WTC11 (cell line): ENCODE results near the gene HTR4.

Experiments
- ETV6 ChIP-seq: sonication (generic); formaldehyde crosslinking; IDR thresholded peaks from 2 replicates; pipeline ENCODE4 v1.8.1; 2022; ENCODE audit warnings: mild to moderate bottlenecking, missing genetic modification reagents
- FOXK1 ChIP-seq: sonication (generic); formaldehyde crosslinking; IDR thresholded peaks from 2 replicates; pipeline ENCODE4 v1.8.0; 2022; ENCODE audit warnings: mild to moderate bottlenecking, moderate library complexity, missing genetic modification reagents
- MXD4 ChIP-seq: fragments of 250-450 bp; sonication (Bioruptor Pico); IDR thresholded peaks from 2 replicates; pipeline ENCODE4 v1.8.0; 2021; ENCODE audit warnings: mild to moderate bottlenecking, moderate library complexity, borderline replicate concordance
- NFE2L1 ChIP-seq: sonication (generic); formaldehyde crosslinking; IDR thresholded peaks from 2 replicates; pipeline ENCODE4 v1.8.1; 2023; ENCODE audit warnings: missing genetic modification reagents
- NR3C1 ChIP-seq: sonication (generic); formaldehyde crosslinking; conservative IDR thresholded peaks from 2 replicates; pipeline ENCODE4 v1.8.1; 2023; ENCODE audit warnings: low read depth, mild to moderate bottlenecking, missing genetic modification reagents
- TEAD4 ChIP-seq: sonication (generic); formaldehyde crosslinking; IDR thresholded peaks from 2 replicates; pipeline ENCODE4 v1.8.0; 2022; ENCODE audit warnings: mild to moderate bottlenecking, missing genetic modification reagents
- TF ChIP-seq, protein P1 (sequence below): fragments of 200-600 bp; IDR thresholded peaks from 2 replicates; pipeline ENCODE4 v1.8.0; 2022; ENCODE audit warnings: antibody characterized with exemption
- TF ChIP-seq, protein P2 (sequence below): sonication (generic); formaldehyde crosslinking; IDR thresholded peaks from 2 replicates; pipeline ENCODE4 v1.8.0; 2022; ENCODE audit warnings: mild to moderate bottlenecking, missing genetic modification reagents
- TF ChIP-seq, protein P3 (sequence below): sonication (generic); formaldehyde crosslinking; IDR thresholded peaks from 2 replicates; pipeline ENCODE4 v1.8.0; 2022; ENCODE audit warnings: mild to moderate bottlenecking, missing genetic modification reagents
- TF ChIP-seq, protein P4 (sequence below): sonication (generic); formaldehyde crosslinking; IDR thresholded peaks from 2 replicates; pipeline ENCODE4 v1.8.1; 2022; ENCODE audit warnings: mild to moderate bottlenecking, moderate library complexity, missing genetic modification reagents
- TF ChIP-seq, protein P5 (sequence below): sonication (generic); formaldehyde crosslinking; IDR thresholded peaks from 2 replicates; pipeline ENCODE4 v1.8.0; 2022; ENCODE audit warnings: missing genetic modification reagents
- TF ChIP-seq, protein P6 (sequence below): sonication (generic); formaldehyde crosslinking; IDR thresholded peaks from 2 replicates; pipeline ENCODE4 v1.8.1; 2022; ENCODE audit warnings: low read depth, mild to moderate bottlenecking, moderate library complexity, missing genetic modification reagents, borderline replicate concordance
- TF ChIP-seq, protein P7 (sequence below): sonication (generic); formaldehyde crosslinking; IDR thresholded peaks from 2 replicates; pipeline ENCODE4 v1.8.1; 2023; ENCODE audit warnings: mild to moderate bottlenecking, missing genetic modification reagents

DNA sequence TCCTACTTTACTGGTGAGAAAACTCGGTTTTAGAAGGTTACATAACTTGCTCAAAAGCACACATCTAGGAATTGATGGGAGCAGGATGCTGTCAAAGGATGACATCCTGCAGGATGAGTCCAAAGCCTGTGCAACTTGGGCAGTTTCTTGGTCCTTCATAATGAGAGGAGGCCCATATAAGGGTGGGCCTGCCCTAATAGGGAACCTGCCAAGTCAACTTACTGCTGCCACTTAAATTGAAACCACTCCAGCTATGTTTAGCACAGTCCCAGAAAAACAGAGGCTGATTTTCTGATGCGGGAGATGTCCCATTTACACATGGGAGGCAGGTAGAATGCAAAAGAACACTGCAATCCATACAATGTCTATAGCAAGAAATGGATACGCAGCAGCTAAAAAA, 208.7 kb downstream of the HTR4 start:
- TF ChIP-seq ETV6 (CRISPR knock-in tag) (no peak), MXD4 (CRISPR knock-in tag) (no peak), NR3C1 (CRISPR knock-in tag) (no peak), NFE2L1 (CRISPR knock-in tag) (no peak), FOXK1 (CRISPR knock-in tag) (no peak), TEAD4 (CRISPR knock-in tag) (no peak)
- TF ChIP-seq, protein P1, sequence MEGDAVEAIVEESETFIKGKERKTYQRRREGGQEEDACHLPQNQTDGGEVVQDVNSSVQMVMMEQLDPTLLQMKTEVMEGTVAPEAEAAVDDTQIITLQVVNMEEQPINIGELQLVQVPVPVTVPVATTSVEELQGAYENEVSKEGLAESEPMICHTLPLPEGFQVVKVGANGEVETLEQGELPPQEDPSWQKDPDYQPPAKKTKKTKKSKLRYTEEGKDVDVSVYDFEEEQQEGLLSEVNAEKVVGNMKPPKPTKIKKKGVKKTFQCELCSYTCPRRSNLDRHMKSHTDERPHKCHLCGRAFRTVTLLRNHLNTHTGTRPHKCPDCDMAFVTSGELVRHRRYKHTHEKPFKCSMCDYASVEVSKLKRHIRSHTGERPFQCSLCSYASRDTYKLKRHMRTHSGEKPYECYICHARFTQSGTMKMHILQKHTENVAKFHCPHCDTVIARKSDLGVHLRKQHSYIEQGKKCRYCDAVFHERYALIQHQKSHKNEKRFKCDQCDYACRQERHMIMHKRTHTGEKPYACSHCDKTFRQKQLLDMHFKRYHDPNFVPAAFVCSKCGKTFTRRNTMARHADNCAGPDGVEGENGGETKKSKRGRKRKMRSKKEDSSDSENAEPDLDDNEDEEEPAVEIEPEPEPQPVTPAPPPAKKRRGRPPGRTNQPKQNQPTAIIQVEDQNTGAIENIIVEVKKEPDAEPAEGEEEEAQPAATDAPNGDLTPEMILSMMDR = no peak
- TF ChIP-seq, protein P2, sequence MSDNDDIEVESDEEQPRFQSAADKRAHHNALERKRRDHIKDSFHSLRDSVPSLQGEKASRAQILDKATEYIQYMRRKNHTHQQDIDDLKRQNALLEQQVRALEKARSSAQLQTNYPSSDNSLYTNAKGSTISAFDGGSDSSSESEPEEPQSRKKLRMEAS (CRISPR knock-in tag) = no peak
- TF ChIP-seq, protein P3, sequence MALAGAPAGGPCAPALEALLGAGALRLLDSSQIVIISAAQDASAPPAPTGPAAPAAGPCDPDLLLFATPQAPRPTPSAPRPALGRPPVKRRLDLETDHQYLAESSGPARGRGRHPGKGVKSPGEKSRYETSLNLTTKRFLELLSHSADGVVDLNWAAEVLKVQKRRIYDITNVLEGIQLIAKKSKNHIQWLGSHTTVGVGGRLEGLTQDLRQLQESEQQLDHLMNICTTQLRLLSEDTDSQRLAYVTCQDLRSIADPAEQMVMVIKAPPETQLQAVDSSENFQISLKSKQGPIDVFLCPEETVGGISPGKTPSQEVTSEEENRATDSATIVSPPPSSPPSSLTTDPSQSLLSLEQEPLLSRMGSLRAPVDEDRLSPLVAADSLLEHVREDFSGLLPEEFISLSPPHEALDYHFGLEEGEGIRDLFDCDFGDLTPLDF (CRISPR knock-in tag) = no peak
- TF ChIP-seq, protein P4, sequence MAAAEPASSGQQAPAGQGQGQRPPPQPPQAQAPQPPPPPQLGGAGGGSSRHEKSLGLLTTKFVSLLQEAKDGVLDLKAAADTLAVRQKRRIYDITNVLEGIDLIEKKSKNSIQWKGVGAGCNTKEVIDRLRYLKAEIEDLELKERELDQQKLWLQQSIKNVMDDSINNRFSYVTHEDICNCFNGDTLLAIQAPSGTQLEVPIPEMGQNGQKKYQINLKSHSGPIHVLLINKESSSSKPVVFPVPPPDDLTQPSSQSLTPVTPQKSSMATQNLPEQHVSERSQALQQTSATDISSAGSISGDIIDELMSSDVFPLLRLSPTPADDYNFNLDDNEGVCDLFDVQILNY (CRISPR knock-in tag) = no peak
- TF ChIP-seq, protein P5, sequence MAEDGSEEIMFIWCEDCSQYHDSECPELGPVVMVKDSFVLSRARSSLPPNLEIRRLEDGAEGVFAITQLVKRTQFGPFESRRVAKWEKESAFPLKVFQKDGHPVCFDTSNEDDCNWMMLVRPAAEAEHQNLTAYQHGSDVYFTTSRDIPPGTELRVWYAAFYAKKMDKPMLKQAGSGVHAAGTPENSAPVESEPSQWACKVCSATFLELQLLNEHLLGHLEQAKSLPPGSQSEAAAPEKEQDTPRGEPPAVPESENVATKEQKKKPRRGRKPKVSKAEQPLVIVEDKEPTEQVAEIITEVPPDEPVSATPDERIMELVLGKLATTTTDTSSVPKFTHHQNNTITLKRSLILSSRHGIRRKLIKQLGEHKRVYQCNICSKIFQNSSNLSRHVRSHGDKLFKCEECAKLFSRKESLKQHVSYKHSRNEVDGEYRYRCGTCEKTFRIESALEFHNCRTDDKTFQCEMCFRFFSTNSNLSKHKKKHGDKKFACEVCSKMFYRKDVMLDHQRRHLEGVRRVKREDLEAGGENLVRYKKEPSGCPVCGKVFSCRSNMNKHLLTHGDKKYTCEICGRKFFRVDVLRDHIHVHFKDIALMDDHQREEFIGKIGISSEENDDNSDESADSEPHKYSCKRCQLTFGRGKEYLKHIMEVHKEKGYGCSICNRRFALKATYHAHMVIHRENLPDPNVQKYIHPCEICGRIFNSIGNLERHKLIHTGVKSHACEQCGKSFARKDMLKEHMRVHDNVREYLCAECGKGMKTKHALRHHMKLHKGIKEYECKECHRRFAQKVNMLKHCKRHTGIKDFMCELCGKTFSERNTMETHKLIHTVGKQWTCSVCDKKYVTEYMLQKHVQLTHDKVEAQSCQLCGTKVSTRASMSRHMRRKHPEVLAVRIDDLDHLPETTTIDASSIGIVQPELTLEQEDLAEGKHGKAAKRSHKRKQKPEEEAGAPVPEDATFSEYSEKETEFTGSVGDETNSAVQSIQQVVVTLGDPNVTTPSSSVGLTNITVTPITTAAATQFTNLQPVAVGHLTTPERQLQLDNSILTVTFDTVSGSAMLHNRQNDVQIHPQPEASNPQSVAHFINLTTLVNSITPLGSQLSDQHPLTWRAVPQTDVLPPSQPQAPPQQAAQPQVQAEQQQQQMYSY = no peak
- TF ChIP-seq, protein P6, sequence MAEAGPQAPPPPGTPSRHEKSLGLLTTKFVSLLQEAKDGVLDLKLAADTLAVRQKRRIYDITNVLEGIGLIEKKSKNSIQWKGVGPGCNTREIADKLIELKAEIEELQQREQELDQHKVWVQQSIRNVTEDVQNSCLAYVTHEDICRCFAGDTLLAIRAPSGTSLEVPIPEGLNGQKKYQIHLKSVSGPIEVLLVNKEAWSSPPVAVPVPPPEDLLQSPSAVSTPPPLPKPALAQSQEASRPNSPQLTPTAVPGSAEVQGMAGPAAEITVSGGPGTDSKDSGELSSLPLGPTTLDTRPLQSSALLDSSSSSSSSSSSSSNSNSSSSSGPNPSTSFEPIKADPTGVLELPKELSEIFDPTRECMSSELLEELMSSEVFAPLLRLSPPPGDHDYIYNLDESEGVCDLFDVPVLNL = no peak
- TF ChIP-seq, protein P7, sequence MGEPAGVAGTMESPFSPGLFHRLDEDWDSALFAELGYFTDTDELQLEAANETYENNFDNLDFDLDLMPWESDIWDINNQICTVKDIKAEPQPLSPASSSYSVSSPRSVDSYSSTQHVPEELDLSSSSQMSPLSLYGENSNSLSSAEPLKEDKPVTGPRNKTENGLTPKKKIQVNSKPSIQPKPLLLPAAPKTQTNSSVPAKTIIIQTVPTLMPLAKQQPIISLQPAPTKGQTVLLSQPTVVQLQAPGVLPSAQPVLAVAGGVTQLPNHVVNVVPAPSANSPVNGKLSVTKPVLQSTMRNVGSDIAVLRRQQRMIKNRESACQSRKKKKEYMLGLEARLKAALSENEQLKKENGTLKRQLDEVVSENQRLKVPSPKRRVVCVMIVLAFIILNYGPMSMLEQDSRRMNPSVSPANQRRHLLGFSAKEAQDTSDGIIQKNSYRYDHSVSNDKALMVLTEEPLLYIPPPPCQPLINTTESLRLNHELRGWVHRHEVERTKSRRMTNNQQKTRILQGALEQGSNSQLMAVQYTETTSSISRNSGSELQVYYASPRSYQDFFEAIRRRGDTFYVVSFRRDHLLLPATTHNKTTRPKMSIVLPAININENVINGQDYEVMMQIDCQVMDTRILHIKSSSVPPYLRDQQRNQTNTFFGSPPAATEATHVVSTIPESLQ (CRISPR knock-in tag) = no peak
